NCI-H187 treated with DMSO at 0.1 percent for 48 hours (cell line): Measurements from ENCODE around the gene ANAPC16.
"Not testable (repeated sequence)": the region's sequence is repeated elsewhere in the genome, so short reads cannot be mapped to it uniquely, and the experiment has no call there.

Experiments
- DNase-seq: peaks from one replicate; lab custom pipeline; 2025; lab: John Stamatoyannopoulos, UW

The ANAPC16 gene

DNA sequence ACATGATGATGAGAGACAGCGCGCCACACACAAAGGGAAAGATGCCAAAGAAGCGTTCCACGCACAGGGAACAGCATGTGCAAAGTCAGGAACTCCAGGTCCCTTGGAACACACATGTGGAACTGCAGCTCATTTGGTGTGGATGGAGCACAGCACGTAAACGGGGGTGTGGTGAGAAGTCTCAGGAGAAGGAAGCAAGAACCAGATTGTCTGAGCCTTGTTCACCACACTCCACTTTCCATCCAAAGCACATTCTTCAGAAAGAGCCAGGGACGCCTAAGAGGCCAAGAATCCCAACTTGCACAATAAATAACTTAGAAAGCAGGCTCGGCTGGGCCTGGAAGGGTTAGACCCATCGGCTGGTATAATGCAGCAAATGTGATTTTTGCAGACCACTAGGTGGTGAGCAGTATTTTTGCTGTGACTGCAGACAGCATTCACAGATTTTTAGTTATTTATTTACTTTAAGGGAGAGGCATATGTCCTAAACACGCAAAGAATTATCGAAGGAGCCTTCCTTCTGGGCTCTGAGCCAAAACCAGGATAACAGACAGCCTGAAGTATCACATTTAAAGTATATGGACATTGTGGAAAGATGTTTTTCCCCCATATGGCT lies 28.1 kb downstream of the ANAPC16 start:
- no peak for DNase-seq

DNA sequence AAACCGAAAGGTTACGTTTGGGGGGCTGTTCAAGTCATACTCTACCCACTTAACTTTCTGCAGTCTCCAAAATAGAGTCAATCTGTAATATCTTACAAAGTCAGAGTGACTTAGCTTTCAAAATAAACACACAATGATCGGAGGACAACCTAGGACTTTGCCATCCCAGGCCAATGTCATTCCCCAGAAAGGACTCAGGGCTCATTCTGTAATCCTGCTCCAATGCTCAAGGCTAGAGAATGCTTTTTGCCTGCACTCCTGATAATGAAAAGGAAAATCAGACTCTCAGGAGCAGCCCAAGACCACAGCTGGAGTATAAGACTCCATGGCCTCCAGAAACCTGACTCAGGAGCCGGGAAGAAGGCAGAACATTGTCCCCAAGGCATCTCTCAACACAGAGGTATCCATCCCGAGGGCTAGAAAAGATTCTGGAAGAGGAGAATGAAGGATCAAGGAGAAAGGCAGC lies 28.8 kb downstream of the ANAPC16 start:
- no peak for DNase-seq

DNA sequence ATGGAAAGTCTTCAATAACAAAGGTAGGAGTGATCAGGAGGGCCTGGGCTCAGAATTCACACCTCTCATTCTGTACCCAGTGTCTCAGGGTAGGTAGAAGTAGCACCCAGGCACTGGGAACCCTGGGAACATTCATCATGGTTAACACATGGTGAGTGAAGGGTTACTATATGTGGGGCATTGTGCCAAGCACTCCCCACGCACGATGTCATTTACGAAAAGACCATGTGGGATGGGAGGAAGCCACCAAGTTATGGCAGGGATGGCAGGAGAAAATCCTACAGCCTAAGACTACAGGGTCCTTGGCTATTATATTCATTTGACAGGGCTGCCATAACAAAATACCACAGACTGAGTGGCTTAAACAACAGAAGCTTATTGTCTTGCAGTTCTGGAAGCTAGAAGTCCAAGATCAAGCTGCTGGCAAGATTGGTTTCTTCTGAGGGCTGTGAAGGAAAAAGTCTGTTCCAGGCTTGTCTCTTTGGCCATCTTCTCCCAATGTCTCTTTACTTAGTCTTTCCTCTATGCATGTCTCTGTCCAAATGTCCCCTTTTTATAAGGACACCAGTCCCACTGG lies 30.2 kb downstream of the ANAPC16 start:
- no peak for DNase-seq

DNA sequence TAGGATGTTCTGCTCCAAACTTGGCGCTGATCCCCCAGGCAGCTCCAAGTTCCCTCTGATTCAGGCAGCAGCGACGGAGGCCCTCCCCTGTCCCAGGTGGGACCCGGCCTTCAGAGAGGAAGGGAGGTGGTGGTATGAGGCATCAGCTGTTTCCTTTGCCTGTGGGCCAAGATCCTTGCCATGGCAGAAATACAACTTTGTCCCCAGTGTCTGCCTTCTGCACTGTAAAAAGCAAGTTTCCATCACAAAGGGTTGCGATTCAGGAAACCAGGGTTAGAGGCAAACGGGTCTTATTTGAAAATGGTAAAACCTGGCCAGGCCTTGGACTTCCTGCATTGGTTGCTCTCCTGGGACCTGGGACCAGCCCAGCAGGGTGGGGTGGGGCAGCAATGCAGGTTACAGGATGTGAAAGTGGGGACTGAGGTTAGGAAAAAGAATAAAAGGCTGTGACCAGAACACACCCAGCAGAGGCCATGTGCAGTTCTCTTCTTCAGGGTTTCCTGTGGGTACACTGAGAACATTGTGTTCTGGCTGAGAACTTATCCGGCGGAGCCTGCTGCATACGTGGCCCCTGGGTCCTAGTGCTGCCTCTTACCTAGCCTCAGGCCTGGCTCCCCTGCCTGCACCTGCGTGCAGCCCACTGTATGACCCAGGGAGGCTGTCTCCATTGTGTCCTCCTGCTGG lies 32.8 kb downstream of the ANAPC16 start:
- no peak for DNase-seq

DNA sequence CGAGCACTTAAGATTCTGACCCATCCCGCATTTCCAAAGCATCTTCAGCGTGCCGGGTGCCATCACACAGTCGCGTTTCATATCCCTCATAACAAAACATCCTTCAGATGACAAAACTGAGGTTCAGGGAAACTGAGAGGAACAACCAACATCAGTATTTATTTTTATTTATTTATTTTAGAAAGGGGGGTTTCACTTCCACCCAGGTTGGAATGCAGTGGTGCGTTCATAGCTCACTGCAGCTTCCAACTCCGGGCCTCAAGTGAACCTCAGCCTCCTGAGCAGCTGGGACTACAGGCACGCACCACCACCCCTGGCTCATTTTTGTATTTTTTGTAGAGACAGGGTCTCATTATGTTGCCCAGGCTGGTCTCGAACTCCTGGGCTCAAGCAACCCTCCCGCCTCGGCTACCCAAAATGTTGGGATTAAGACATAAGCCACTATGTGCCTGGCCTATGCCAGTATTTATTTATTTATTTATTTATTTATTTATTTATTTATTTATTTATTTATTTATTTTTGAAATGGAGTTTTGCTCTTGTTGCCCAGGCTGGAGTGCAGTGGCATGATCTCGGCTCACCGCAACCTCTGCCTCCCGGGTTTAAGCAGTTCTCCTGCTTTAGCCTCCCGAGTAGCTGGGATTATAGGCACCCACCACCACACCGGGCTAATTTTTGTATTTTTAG lies 33.5 kb downstream of the ANAPC16 start:
- DNase-seq = not testable (repeated sequence)

DNA sequence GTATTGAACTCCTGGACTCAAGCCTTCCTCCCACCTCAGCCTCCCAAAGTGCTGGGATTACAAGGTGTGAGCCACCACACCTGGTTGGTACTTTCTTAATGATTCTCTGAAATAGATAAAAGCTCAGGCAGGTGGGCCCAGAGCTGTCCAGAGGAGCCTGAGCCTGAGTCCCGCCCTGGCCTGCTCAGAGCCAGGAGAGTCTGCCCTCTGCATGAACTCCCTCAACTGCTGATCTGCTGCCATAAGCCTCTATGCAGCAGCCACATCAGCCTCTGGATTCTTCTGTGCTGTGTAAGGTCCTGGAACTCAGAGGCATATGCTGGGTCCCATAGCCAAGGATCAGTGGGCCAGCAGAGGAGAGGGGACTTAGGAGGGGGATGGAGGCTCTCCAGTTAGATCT lies 34.9 kb downstream of the ANAPC16 start:
- DNase-seq = no peak

DNA sequence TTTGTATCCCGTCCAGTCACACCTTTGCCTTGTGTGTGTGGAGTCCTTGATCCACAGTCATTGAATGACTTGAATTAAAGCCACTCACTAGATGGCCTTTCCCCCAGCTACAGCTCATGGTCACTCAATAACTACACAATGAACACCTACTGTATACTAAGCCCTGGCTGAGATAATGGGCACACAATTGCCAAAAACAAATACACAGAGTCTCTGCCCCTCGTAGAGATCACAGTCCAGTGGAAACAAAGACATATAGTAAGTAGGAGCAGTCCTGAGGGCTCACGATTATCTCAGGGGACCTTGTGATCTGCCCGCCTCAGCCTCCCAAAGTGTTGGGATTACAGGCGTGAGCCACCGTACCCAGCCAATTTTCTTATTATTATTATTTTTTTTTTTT lies 35.8 kb downstream of the ANAPC16 start:
- DNase-seq = no peak

DNA sequence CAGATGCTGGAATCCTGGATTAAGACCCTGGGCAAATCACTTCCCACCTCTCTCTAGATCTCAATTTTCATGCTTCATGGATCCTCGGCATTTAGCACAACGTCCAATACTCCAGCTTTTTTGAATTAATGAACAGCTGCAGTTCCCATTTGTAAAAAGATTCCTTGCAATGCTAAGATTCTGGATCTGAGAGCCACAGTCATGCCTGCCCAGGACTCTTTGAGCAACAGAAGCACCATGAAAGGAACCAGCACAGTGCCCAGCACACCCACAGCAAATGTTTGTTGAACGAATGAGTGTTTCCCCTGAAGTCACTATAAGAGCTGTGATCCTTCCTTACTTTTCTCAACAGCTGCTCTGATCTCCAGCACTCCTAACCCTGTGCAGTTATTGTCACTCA lies 37.2 kb downstream of the ANAPC16 start:
- DNase-seq = no peak

DNA sequence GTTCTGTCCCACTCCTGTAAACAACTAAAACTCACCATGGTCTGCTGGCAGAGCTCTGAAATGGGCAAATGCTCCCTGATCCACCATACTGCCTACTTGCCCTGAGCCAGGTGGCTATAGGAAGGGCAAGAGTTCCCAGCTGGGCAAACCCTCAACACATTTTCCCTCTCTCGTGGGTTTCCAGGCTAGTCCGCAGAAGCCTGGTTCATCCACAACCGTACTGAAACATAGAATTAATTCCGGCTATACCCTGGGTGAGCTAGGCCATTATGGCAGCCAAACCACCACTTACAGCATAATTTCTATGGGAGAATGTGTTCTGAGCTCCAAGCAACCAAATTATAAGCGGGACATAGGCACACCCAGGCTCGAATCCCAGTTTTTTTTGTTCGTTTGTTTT lies 37.8 kb downstream of the ANAPC16 start:
- no peak for DNase-seq

DNA sequence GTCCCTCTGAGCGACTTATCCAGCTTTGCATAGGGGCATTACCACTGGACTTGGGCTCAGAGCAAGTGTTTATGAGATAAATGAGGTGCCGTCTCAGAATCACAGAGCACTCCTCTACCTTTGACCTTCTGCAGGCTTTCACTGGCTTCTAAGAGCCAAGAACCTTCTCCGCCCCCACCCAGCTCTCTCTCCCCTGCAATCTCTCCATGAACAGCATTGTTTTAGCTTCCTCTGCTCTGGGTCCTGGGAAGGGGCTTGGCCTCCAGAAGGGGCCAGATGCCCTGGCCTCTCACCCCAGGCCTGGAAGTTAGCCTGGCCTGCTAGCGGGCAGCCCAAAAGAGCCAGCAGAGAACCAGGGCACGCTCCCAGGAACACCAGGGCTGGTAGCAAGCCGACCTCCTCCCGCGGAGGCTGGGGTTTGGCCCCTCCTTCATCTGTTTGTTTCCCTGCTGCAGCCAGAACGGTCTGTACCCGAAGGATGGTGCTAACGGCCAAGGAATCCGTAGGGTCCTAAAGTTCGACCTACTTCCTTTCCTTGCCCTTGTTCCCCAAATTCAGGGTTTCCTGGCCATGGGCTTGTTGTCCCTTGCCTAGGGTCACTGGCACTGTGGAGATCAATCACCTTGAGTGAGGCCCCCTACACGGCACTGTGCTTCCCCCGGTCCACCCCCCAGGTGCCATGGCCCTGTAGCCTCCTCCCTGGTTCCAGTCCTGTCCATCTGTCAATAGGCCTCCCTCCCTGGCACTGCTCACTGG lies 39.2 kb downstream of the ANAPC16 start:
- DNase-seq = no peak

DNA sequence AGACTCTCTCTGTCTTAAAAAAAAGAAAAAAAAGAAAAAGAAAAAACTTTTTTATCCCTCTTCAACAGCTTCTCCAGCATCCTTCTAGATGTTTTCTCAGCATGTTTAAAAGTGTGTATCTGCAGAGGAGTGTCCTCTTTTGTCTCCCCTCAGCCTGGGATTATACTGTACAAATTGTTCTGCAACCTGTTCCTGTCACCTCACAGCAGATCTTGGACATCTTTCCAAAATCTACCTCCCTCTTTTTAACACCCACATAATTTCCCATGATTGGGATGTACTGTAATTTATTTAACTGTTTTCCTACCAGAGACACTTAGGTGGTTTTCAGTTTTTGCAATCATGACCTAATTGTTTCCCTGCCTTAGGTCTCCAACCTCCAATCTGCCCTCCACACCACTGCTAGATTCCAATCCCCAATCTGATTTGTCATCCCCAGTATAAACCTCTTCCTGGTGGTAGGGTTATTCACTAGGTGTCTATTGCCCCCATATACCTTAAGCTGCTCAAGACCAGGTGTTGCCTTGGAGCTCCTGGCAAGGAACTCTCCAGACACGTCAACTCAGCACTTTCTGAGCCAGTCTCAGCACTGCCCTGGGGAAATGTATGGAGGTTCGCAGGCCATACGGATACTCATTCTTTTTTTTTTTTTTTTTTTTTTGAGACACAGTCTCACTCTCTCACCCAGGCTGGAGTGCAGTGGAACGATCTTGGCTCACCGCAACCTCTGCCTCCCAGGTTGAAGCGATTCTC lies 40.3 kb downstream of the ANAPC16 start:
- DNase-seq = no peak

DNA sequence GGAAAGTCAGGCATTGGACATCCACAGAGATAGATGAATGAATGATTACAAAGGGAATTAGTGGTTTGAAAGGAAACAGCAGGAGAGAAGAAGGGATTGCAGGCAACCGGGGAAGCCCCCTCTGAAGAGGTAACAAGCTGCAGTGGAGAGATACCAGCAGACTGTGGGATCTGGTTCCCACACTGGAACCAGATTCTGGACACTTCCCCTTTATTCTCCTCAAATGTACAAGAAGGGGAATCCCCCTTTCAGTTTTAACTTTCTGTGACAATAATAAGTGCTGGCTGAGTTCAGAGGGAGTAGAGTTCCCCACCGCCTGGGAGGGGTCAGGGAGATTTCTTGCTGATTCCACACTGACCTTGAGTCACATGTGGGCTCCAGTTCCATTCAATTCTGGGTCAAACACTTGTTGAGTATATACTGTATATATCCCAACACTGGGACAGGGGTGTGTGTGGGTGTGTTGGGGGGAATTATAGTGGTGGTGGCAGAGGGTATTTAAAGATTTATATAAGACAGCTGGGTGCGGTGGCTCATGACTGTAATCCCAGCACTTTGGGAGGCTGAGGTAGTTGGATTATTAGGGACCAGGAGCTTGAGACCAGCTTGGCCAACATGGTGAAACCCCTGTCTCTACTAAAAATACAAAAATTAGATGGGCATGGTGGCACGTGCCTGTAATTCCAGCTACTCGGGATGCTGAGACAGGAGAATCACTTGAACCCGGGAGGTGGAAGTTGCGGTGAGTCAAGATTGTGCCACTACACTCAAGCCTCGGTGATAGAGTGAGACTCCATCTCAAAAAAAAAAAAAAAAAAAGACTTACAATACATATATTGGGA lies 41.5 kb downstream of the ANAPC16 start:
- DNase-seq = no peak

DNA sequence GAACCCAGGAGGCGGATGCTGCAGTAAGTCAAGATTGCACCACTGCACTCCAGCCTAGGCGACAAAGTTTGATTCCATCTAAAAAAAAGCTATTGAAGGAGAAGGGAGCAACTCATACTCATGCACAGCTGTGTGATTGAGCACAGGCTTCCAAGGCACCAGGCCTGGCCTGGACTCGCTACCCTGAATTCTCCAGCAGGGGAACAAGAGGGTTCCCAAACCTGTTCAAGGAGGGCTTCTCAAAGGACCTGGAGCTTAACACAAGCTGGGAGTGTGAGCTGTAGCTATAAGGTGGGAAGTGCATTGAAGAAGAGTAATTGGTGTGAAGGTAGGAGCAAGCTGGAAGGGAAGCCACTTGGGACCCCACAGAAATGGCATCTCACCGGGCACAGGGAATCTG lies 42.8 kb downstream of the ANAPC16 start:
- DNase-seq = no peak

DNA sequence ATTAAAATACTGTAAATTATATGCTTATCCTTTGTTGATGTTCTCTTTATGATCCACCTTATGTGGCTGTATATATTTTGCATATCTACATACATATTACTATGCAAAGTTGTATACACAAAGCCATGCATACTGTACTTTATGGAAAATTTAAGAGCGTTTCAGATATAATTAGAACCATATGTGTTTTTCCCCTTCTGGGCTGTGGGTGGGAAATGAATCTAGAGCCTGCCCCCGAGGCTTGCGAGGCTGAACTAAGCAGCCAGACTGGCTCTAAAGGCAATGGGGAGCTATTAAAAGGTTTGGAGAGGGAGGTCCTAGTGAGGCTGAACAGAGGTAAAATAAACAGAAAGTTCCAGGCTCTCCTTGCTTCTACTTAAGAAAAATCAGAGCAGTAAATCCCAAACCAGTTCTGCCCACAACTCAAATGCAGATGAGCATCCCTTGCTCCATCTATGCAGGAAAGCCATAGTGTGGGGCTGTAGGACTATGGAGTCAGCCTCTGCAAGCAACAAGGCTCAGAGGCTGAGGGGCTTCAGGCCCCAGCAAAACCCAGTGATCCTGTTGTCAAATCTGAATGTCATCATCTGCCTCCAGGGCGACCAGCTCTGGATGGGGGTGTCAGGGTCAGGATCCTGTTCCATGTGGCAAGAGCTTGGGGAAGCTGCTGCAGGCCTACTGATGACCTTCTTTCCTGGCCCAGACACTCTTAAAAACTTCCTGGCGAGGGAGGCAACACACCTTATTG lies 43.9 kb downstream of the ANAPC16 start:
- no peak for DNase-seq

DNA sequence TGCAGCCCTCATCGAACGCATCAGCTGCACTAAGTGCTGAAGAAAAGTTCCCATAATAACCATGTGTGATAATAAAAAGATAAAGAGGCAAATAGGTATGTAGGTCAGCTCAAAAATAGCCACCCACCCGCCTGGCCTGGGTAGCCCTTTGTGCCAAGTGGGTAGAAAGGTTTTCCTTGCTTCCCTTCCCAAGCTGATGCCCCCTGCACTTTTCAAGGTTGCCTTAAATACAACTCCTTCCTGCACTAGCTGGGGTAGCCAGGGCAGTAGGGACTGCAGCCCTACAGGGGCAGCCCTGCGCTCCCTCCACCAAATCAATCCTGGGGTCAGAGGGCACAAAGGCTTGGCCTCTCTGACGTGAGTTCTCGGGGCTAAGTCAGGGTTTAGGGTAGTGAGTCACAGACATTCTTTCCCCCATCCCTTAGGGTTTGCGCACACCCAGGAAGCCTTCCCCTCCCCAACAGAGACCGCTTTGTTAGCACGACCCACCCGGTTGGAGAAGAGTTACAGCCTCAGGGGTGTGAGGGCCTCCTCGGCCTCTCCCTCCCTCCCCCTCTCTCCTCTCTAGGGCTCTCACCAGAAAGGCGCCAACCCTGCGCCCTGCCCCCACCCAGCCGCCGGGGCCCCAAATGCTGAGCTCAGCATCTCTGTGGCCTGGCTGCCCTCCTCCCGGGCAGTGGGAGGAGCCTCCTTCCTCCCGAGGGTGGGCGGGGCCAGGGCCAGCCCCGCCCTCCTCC lies 44.6 kb downstream of the ANAPC16 start:
- peak; percentile 21 for DNase-seq

DNA sequence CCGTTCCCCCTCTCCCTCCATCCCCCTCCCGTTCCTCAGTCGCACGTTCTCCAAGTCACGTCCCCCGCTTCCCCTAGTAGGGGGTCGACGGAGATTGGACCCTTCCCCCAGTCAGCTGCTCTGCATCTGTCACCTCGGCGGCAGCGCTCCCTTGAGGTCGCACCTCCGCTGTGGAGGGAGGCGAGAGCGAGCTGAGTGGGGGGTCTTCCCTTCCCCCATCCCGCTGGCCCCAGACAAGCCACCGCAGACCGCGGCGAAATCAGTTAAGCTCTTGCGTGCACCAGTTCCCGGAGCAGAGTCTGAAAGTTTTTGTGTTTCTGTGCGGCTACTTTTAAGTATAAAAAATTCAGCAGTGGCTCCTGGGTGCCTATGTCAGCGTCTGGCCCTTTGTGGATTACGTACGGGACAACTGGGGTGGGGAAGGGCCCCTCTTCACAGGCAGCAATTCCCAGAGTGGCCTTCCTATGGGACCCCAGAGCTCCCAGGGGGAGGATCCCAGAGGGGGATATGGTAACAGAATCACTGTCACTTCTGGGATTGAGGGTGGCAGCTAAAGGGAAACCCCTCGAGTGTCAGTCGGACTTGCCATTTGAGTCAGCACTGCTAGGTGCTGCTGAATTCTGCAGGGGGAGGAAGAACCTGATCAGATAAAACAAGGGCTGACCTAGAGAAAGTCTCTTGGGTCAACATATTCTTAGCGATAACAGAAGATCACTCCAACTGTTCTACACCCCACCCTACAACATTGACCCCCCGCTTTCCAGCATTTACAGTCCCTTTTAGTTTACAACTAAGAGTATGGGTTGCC lies 45.4 kb downstream of the ANAPC16 start:
- no peak for DNase-seq

DNA sequence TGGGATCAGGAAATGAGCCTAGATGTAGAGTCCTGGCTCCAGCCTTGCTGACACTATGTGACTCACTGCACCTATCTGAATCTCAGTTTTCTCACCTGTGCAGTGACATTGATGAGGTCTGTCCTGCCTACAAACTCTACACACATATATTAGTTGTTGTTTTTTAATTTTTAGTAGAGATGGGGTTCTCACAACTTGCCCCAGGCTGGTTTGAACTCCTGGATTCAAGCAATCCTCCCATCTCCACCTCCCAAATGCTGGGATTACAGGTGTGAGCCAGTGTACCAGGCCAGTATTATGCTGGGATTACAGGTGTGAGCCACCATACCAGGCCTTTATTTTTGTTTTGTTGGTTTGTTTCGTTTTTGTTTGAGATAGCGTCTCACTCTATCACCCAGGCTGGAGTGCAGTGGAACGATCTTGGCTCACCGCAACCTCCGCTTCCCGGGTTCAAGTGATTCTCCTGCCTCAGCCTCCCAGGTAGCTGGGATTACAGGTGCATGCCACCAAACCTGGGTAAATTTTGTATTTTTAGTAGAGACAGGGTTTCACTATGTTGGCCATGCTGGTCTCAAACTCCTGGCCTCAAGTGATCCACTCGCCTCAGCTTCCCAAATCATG lies 46.1 kb downstream of the ANAPC16 start:
- no peak for DNase-seq
